Stimulated activated CD8-positive, alpha-beta memory T cell treated with anti-CD3 and anti-CD28 coated beads, Interleukin-15, amount 100 ng/mL, for 4 hours (primary cell): ENCODE results near the gene SFSWAP.

ENCODE experiments used
- DNase-seq, 2 donors: peaks; one replicate each; pipeline ENCODE4 v3.0.0-alpha.2; 2020; ENCODE audit warnings: low read depth in 2 of 2

The SFSWAP gene

GRCh38 chr12:131833896-131834641 lies 123.2 kb downstream of the SFSWAP start:
- DNase-seq = no peak

- DNase-seq = no peak
Observed at GRCh38 chr12:131834798-131835615, 124.1 kb downstream of the SFSWAP start.

GRCh38 chr12:131835616-131836171 lies 124.8 kb downstream of the SFSWAP start:
- no peak for DNase-seq

GRCh38 chr12:131836193-131836592 lies 125.3 kb downstream of the SFSWAP start:
- DNase-seq = no peak

- no peak for DNase-seq
Observed at GRCh38 chr12:131836714-131837397, 126.0 kb downstream of the SFSWAP start.

GRCh38 chr12:131840643-131841416 lies 129.9 kb downstream of the SFSWAP start:
- DNase-seq = no peak

- no peak for DNase-seq
Observed at GRCh38 chr12:131841547-131841946, 130.7 kb downstream of the SFSWAP start.

- no peak for DNase-seq
Observed at GRCh38 chr12:131842169-131842568, 131.3 kb downstream of the SFSWAP start.

- no peak for DNase-seq
Observed at GRCh38 chr12:131843527-131843926, 132.6 kb downstream of the SFSWAP start.

GRCh38 chr12:131844140-131844539 lies 133.2 kb downstream of the SFSWAP start:
- DNase-seq = no peak

- no peak for DNase-seq
Observed at GRCh38 chr12:131844656-131845055, 133.8 kb downstream of the SFSWAP start.

- no peak for DNase-seq
Observed at GRCh38 chr12:131845121-131845520, 134.2 kb downstream of the SFSWAP start.

- no peak for DNase-seq
Observed at GRCh38 chr12:131847456-131847855, 136.6 kb downstream of the SFSWAP start.

GRCh38 chr12:131848753-131849152 lies 137.9 kb downstream of the SFSWAP start:
- no peak for DNase-seq
